Keratinocyte (primary cell): ENCODE results near the gene RNF148.

Experiments
- EZH2 ChIP-seq: IDR thresholded peaks from one replicate; pipeline ENCODE4 v1.6.1; 2012; ENCODE audit warnings: inconsistent platforms, mild to moderate bottlenecking, low read length, moderate library complexity
- TF ChIP-seq, protein P1 (sequence below), 3 experiments: IDR thresholded peaks in 1 of 3; conservative IDR thresholded peaks in 1 of 3; optimal IDR thresholded peaks in 1 of 3; 2 replicates in 2 of 3; 3 replicates in 1 of 3; pipeline versions ENCODE3 to v1.5.1; 2011; ENCODE audit warnings: low read length in 3 of 3, mild to moderate bottlenecking in 3 of 3, moderate library complexity in 2 of 3, control low read depth in 1 of 3, inconsistent platforms in 1 of 3; ENCODE audit not compliant: insufficient read depth in 2 of 3; ENCODE audit errors: extremely low read depth in 1 of 3

DNA sequence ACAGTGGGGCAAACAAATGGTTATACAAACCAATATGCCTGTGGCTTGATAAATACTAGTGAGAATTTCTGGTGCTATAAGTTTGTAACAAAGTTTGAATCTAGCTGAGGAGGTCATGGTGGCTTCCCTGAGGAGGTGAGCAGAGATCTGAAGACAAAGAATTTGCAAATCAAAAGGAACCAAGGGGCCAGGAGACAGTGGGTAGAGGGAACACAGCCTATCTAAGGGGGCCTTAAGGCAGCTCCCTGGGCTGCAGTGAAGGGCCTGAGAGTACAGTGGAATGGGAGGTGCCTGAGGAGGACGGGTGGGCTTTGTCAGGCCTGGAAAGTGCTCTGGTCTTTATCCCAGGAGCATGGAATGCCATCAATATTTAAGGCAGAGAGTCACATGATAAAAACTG is 25.6 kb downstream of the RNF148 start:
- TF ChIP-seq, protein P1, sequence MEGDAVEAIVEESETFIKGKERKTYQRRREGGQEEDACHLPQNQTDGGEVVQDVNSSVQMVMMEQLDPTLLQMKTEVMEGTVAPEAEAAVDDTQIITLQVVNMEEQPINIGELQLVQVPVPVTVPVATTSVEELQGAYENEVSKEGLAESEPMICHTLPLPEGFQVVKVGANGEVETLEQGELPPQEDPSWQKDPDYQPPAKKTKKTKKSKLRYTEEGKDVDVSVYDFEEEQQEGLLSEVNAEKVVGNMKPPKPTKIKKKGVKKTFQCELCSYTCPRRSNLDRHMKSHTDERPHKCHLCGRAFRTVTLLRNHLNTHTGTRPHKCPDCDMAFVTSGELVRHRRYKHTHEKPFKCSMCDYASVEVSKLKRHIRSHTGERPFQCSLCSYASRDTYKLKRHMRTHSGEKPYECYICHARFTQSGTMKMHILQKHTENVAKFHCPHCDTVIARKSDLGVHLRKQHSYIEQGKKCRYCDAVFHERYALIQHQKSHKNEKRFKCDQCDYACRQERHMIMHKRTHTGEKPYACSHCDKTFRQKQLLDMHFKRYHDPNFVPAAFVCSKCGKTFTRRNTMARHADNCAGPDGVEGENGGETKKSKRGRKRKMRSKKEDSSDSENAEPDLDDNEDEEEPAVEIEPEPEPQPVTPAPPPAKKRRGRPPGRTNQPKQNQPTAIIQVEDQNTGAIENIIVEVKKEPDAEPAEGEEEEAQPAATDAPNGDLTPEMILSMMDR (optimal IDR thresholded peaks at IDR 0.05 in 1 of 3, IDR thresholded peaks at IDR 0.05 in 1 of 3, conservative IDR thresholded peaks at IDR 0.05 in 1 of 3; ENCODE audit: extremely low read depth in 1 of 3, insufficient read depth in 2 of 3, low read length in 3 of 3), result no peak
- no peak for TF ChIP-seq EZH2
